Smooth muscle cell (in vitro differentiated cells): ENCODE data around the gene DNAH2. TPM values are rescaled to one million over a fixed set of nuclear protein-coding genes. Genes with fewer than 3 reads are reported as not detected.

Experiments
- DNase-seq: peaks from one replicate; lab custom pipeline; 2025; ENCODE audit not compliant: unreplicated experiment; lab: John Stamatoyannopoulos, UW
- H2AFZ ChIP-seq: fragments of 200-600 bp; sonication (generic); 2 replicates; pipeline ENCODE4 v1.6.0; 2016; ENCODE audit warnings: antibody characterized with exemption, low read depth, mild to moderate bottlenecking
- H3F3A ChIP-seq: fragments of 200-600 bp; sonication (generic); 2 replicates; pipeline ENCODE4 v1.6.0; 2017; ENCODE audit warnings: antibody characterized with exemption, low read depth
- H3K27ac ChIP-seq: fragments of 200-600 bp; sonication (generic); 2 replicates; pipeline ENCODE4 v1.5.1; 2016; ENCODE audit warnings: low read depth, mild to moderate bottlenecking
- H3K27me3 ChIP-seq: fragments of 200-600 bp; sonication (generic); 2 replicates; pipeline ENCODE4 v1.6.1; 2016; ENCODE audit warnings: low read depth, mild to moderate bottlenecking
- H3K36me3 ChIP-seq: fragments of 200-600 bp; sonication (generic); 2 replicates; pipeline ENCODE4 v1.5.1; 2016; ENCODE audit warnings: low read depth
- H3K4me1 ChIP-seq: fragments of 200-600 bp; sonication (generic); 2 replicates; pipeline ENCODE4 v1.5.1; 2016; ENCODE audit warnings: low read depth
- H3K4me2 ChIP-seq: fragments of 200-600 bp; sonication (generic); 2 replicates; pipeline ENCODE4 v1.6.0; 2016; ENCODE audit warnings: mild to moderate bottlenecking
- H3K4me3 ChIP-seq: fragments of 200-600 bp; sonication (generic); 2 replicates; pipeline ENCODE4 v1.5.1; 2016; ENCODE audit warnings: mild to moderate bottlenecking
- H3K79me2 ChIP-seq: fragments of 200-600 bp; sonication (generic); 2 replicates; pipeline ENCODE4 v1.6.0; 2016; ENCODE audit warnings: low read depth, mild to moderate bottlenecking
- H3K9ac ChIP-seq: fragments of 200-600 bp; sonication (generic); 2 replicates; pipeline ENCODE4 v1.6.0; 2016; ENCODE audit warnings: low read depth
- H3K9me3 ChIP-seq: fragments of 200-600 bp; sonication (generic); replicated peaks from 2 replicates; pipeline ENCODE4 v1.5.1; 2016; ENCODE audit warnings: low read depth
- H4K20me1 ChIP-seq: fragments of 200-600 bp; sonication (generic); 2 replicates; pipeline ENCODE4 v1.6.0; 2016; ENCODE audit warnings: low read depth
- WGBS: methylation state at CpG from one replicate; pipeline ENCODE4 v1.1.7; 2016; ENCODE audit warnings: low lambda C conversion rate; 5-methylcytosine and 5-hydroxymethylcytosine counted together
- polyA plus RNA-seq: library from polyadenylated mRNA; unstranded; fragments of >200 nt; fragmentation: Nextera tagmentation; extraction: Ambion mirVana; gene quantifications from 2 replicates; pipeline ENCODE4 v1.2.1, GENCODE V29; 2016
- total RNA-seq: library from RNA; depleted of rRNA; stranded (reverse); fragments of >200 nt; gene quantifications from 2 replicates; pipeline ENCODE4 v1.2.3, GENCODE V29; 2014
- TF ChIP-seq, protein P1 (sequence below): fragments of 200-600 bp; sonication (generic); IDR thresholded peaks from 2 replicates; pipeline ENCODE4 v1.5.1; 2017; ENCODE audit warnings: borderline replicate concordance, mild to moderate bottlenecking, antibody characterized with exemption; ENCODE audit not compliant: insufficient read depth, poor library complexity, severe bottlenecking

Gene DNAH2
- total and polyA plus RNA-seq, 2 experiments from 2014 or later, result not detected

DNA sequence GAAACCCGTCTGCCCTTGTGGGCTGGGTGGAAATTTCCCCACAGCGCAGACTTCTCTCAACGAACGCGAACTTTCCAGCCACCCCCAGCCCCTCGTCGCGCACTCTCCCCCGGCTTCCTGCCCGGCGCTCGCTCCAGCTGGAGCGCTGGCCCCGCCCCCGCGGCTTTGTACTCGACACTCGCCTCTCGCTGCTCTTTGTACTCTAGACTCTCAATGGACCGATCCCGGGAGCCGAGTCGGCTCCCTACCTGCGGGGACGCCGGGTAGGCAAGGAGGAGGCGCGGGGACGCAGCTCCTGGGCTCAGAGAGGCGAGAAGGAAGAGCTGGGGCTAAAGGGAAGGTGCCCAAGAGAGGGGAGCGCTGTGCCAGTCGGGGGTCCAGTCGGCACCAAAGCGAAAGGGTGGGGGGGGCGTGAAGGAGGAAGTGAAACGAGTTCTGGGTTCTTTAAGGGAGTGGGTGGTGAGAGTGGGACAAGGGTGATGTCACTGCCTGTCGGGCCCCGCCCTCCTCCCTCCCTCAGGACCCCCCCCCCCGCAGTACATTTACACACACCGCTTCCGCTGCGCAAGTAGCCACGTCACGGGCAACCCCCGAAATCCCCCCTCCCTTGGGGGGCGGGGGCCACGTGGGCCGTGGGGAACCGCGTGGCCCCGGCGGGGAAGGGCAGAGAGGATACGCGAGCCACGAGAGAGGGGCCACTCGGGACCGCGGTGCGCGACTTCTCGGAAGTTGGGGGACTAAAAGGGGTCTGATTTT is 126.2 kb downstream of the DNAH2 start:
- H3K27ac ChIP-seq, result peak overlapping the region; percentile 100
- peaks cover 57% of the 10 kb centered on the region for H3K79me2 ChIP-seq
- H3K9me3 ChIP-seq, result no peaks in the 10 kb centered on the region
- H3K27me3 ChIP-seq, result no peaks in the 10 kb centered on the region
- under 1% methylated on average over 38 of the region's 61 CpGs for WGBS
- H3K4me1 ChIP-seq, result peaks cover 22% of the 10 kb centered on the region
- H3F3A ChIP-seq, result peaks cover 35% of the 10 kb centered on the region
- TF ChIP-seq, protein P1, sequence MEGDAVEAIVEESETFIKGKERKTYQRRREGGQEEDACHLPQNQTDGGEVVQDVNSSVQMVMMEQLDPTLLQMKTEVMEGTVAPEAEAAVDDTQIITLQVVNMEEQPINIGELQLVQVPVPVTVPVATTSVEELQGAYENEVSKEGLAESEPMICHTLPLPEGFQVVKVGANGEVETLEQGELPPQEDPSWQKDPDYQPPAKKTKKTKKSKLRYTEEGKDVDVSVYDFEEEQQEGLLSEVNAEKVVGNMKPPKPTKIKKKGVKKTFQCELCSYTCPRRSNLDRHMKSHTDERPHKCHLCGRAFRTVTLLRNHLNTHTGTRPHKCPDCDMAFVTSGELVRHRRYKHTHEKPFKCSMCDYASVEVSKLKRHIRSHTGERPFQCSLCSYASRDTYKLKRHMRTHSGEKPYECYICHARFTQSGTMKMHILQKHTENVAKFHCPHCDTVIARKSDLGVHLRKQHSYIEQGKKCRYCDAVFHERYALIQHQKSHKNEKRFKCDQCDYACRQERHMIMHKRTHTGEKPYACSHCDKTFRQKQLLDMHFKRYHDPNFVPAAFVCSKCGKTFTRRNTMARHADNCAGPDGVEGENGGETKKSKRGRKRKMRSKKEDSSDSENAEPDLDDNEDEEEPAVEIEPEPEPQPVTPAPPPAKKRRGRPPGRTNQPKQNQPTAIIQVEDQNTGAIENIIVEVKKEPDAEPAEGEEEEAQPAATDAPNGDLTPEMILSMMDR, result no peak
- H4K20me1 ChIP-seq, result peaks cover 71% of the 10 kb centered on the region
- H2AFZ ChIP-seq, result no peak overlapping the region
- H3K36me3 ChIP-seq, result no peaks in the 10 kb centered on the region
- peak overlapping the region; percentile 66 for H3K4me3 ChIP-seq
- peak overlapping the region; percentile 100 for H3K9ac ChIP-seq
- peak; percentile 88 for DNase-seq
- H3K4me2 ChIP-seq, result peak overlapping the region; percentile 90

GRCh38 chr17:7844292-7845154 is 127.0 kb downstream of the DNAH2 start:
- DNase-seq, result peak; percentile 58
- H3K9ac ChIP-seq, result peak overlapping the region; percentile 100
- 1% methylated on average over 64 of the region's 71 CpGs for WGBS
- H3K4me2 ChIP-seq, result peak overlapping the region; percentile 90
- H3K36me3 ChIP-seq, result no peaks in the 10 kb centered on the region
- no peak overlapping the region for H2AFZ ChIP-seq
- H3K4me3 ChIP-seq, result peak overlapping the region; percentile 66
- H3K4me1 ChIP-seq, result peaks cover 21% of the 10 kb centered on the region
- no peaks in the 10 kb centered on the region for H3K27me3 ChIP-seq
- H3F3A ChIP-seq, result peaks cover 27% of the 10 kb centered on the region
- no peaks in the 10 kb centered on the region for H3K9me3 ChIP-seq
- H3K27ac ChIP-seq, result peak overlapping the region; percentile 100
- TF ChIP-seq, protein P1, result no peak
- H4K20me1 ChIP-seq, result peaks cover 71% of the 10 kb centered on the region
- peaks cover 54% of the 10 kb centered on the region for H3K79me2 ChIP-seq

GRCh38 chr17:7845359-7846062 is 128.0 kb downstream of the DNAH2 start:
- peak overlapping the region; percentile 100 for H3K27ac ChIP-seq
- DNase-seq, result no peak
- no peaks in the 10 kb centered on the region for H3K27me3 ChIP-seq
- peaks cover 73% of the 10 kb centered on the region for H4K20me1 ChIP-seq
- no peaks in the 10 kb centered on the region for H3K9me3 ChIP-seq
- H3K36me3 ChIP-seq, result no peaks in the 10 kb centered on the region
- peak overlapping the region; percentile 90 for H3K4me2 ChIP-seq
- H3F3A ChIP-seq, result peaks cover 18% of the 10 kb centered on the region
- peaks cover 12% of the 10 kb centered on the region for H3K4me1 ChIP-seq
- TF ChIP-seq, protein P1, result no peak
- H3K9ac ChIP-seq, result peak overlapping the region; percentile 100
- peak overlapping the region; percentile 66 for H3K4me3 ChIP-seq
- no peak overlapping the region for H2AFZ ChIP-seq
- 90% methylated on average over 15 of the region's 15 CpGs for WGBS
- H3K79me2 ChIP-seq, result peaks cover 52% of the 10 kb centered on the region
